HCT116 (cell line): ENCODE results near the gene FHIT.

Experiments
- CEBPB ChIP-seq: IDR thresholded peaks from 2 replicates; pipeline ENCODE4 v1.6.1; 2012; ENCODE audit warnings: low read depth
- TF ChIP-seq, protein P1 (sequence below), 3 experiments: fragments of 200-600 bp in 1 of 3; sonication (generic) in 1 of 3; IDR thresholded peaks in 2 of 3; conservative IDR thresholded peaks in 1 of 3; 2 replicates each; pipeline ENCODE4 v1.5.1; 2012 to 2017; ENCODE audit warnings: low read depth in 2 of 3, low read length in 2 of 3, antibody characterized with exemption in 1 of 3, borderline replicate concordance in 1 of 3, control low read depth in 1 of 3, mild to moderate bottlenecking in 1 of 3, mixed read lengths in 1 of 3, mixed run types in 1 of 3, moderate library complexity in 1 of 3; ENCODE audit not compliant: insufficient read depth in 1 of 3

GRCh38 chr3:60199306-60199705 lies 1051.9 kb downstream of the FHIT start:
- TF ChIP-seq, protein P1, sequence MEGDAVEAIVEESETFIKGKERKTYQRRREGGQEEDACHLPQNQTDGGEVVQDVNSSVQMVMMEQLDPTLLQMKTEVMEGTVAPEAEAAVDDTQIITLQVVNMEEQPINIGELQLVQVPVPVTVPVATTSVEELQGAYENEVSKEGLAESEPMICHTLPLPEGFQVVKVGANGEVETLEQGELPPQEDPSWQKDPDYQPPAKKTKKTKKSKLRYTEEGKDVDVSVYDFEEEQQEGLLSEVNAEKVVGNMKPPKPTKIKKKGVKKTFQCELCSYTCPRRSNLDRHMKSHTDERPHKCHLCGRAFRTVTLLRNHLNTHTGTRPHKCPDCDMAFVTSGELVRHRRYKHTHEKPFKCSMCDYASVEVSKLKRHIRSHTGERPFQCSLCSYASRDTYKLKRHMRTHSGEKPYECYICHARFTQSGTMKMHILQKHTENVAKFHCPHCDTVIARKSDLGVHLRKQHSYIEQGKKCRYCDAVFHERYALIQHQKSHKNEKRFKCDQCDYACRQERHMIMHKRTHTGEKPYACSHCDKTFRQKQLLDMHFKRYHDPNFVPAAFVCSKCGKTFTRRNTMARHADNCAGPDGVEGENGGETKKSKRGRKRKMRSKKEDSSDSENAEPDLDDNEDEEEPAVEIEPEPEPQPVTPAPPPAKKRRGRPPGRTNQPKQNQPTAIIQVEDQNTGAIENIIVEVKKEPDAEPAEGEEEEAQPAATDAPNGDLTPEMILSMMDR (IDR thresholded peaks at IDR 0.05 in 2 of 3, conservative IDR thresholded peaks at IDR 0.05 in 1 of 3; ENCODE audit: borderline replicate concordance in 1 of 3, insufficient read depth in 1 of 3, low read depth in 2 of 3, low read length in 2 of 3): no peak
- TF ChIP-seq CEBPB: no peak
